ENCODE measurements around the gene ATP8B4. TPM values are rescaled to one million over a fixed set of nuclear protein-coding genes. Genes with fewer than 3 reads are reported as not detected.
A peak's percentile ranks its signal among the peaks of the same experiment; 100 is the strongest.

ATP8B4 gene
- total RNA-seq, 1 donor from 2014 or later, result 9.0 TPM

DNA sequence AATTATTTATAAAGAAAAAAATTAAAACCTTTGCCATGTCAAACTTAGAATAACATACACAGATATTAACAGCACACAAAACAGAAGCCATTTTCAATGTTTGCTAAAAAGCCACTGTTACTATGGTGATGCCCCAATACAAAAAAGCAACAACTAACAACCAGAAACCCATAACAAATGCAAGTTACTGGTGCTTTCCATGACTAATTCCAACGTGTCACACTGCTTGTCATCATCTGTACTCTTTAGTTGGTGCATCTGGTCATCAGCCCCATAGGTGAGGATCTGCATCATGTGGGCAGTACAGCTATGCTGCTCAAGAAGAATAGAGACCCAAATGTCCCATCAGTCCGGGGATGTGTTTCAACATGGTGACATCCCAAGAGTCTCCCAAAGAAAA lies 52.8 kb downstream of the ATP8B4 start:
- ATAC-seq (peak; percentile 36 to 54), DNase-seq (no peak)
- intact Hi-C loops (cut with DNase I), result no loop called here
- TF ChIP-seq, protein P1, sequence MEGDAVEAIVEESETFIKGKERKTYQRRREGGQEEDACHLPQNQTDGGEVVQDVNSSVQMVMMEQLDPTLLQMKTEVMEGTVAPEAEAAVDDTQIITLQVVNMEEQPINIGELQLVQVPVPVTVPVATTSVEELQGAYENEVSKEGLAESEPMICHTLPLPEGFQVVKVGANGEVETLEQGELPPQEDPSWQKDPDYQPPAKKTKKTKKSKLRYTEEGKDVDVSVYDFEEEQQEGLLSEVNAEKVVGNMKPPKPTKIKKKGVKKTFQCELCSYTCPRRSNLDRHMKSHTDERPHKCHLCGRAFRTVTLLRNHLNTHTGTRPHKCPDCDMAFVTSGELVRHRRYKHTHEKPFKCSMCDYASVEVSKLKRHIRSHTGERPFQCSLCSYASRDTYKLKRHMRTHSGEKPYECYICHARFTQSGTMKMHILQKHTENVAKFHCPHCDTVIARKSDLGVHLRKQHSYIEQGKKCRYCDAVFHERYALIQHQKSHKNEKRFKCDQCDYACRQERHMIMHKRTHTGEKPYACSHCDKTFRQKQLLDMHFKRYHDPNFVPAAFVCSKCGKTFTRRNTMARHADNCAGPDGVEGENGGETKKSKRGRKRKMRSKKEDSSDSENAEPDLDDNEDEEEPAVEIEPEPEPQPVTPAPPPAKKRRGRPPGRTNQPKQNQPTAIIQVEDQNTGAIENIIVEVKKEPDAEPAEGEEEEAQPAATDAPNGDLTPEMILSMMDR (IDR thresholded peaks at IDR 0.05), result no peak
- no peak overlapping the region for H3K4me3 ChIP-seq
- H3K36me3 ChIP-seq, result no peaks in the 10 kb centered on the region
- no peaks in the 10 kb centered on the region for H3K27me3 ChIP-seq (ENCODE audit: low read depth)
- H3K4me1 ChIP-seq, result no peaks in the 10 kb centered on the region
- H3K27ac ChIP-seq, result no peak overlapping the region
- no peaks in the 10 kb centered on the region for H3K9me3 ChIP-seq

DNA sequence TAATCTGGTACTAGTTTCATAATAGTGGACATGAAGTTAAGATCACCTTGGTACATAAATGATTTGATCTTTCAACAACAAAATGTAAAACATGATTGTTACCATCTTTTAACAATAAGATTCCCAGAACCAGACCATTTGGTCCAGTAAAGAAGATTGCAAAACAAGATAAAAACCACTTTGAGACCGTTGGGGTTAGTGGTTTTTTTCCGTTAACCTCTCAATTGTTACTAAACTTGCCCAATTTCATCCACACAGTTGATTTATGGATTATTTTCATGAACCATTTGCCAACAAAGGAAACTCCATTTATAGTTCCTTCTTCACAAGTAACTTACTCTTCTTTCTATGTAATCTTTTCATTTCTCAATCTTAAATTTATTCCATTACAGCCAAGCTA lies 53.8 kb downstream of the ATP8B4 start:
- Histone ChIP-seq H3K36me3 (no peaks in the 10 kb centered on the region), H3K27ac (no peak overlapping the region), H3K9me3 (no peaks in the 10 kb centered on the region), H3K4me3 (no peak overlapping the region), H3K27me3 (ENCODE audit: low read depth) (no peaks in the 10 kb centered on the region), H3K4me1 (peaks cover under 1% of the 10 kb centered on the region)
- intact Hi-C loops (cut with DNase I), result no loop called here
- TF ChIP-seq, protein P1 (IDR thresholded peaks at IDR 0.05), result no peak
- DNase-seq (no peak), ATAC-seq (no peak)

DNA sequence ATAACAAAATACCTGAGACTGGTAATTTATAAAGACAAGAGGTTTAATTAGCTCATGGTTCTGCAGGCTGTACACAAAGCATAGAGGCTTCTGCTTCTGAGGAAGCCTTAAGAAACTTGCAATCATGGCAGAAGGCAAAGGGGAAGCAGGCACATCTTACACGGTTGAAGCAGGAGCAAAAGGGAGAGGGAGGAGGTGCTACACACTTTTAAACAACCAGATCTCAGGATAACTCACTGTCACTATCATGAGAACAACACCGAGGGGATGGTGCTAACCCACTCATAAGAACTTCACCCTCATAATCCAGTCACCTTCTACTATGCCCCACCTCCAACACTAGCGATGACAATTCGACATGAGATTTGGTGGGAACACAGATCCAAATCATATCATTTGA lies 54.4 kb downstream of the ATP8B4 start:
- Histone ChIP-seq H3K9me3 (no peaks in the 10 kb centered on the region), H3K4me1 (peaks cover 5% of the 10 kb centered on the region), H3K4me3 (no peak overlapping the region), H3K27ac (no peak overlapping the region), H3K27me3 (ENCODE audit: low read depth) (no peaks in the 10 kb centered on the region), H3K36me3 (no peaks in the 10 kb centered on the region)
- intact Hi-C loops (cut with DNase I), result no loop called here
- ATAC-seq (peak in 1 of 2 donors; percentile 61), DNase-seq (no peak)
- TF ChIP-seq, protein P1 (IDR thresholded peaks at IDR 0.05), result no peak

DNA sequence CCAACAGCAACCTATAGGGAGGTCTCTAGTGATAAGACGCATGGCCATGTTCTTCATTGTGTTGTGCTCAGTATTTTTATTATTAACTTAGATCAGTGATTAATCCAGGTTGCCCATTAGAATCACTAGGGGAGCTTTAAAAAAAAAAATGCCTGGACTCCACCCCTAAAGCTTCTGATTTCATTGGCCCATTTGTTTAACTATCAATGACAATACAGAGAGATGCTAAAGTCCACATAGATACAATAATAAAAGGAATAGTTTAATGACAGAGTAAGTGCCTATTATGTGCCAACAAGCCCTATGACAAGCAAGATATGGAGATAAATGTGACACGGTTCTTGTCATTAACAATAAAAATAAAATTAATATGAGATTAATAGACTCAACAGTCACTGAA lies 55.8 kb downstream of the ATP8B4 start:
- no peak overlapping the region for H3K27ac ChIP-seq
- intact Hi-C loops (cut with DNase I), result no loop called here
- no peaks in the 10 kb centered on the region for H3K36me3 ChIP-seq
- H3K27me3 ChIP-seq (ENCODE audit: low read depth), result no peaks in the 10 kb centered on the region
- peaks cover 5% of the 10 kb centered on the region for H3K4me1 ChIP-seq
- no peak overlapping the region for H3K4me3 ChIP-seq
- ATAC-seq, result no peak
- DNase-seq, result no peak
- no peaks in the 10 kb centered on the region for H3K9me3 ChIP-seq
- TF ChIP-seq, protein P1 (IDR thresholded peaks at IDR 0.05), result no peak

DNA sequence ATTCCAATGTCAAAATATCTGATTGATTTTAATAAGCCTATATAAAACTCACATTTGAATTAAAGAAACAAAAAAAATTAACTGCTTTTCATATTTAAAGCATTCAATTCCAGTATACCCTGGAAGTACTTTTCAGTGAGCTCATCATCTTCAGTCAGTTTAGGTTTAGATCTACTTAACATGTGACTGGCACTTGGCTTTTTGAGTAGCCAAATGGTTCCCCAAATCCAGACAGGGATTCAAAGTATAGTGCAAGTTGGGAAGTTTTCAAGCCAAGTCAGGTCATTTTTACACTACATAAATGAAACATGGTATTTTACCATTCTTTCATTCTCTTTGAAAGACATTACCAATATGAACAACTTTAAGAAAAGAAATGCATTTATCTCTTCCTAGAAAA lies 57.5 kb downstream of the ATP8B4 start:
- no peak for DNase-seq

More for the DNA sequence above, 57.5 kb downstream of the ATP8B4 start:
- TF ChIP-seq, protein P1 (IDR thresholded peaks at IDR 0.05), result no peak
- Histone ChIP-seq H3K36me3 (no peaks in the 10 kb centered on the region), H3K4me3 (no peak overlapping the region), H3K9me3 (no peaks in the 10 kb centered on the region), H3K27ac (no peak overlapping the region), H3K4me1 (peaks cover 5% of the 10 kb centered on the region), H3K27me3 (ENCODE audit: low read depth) (no peaks in the 10 kb centered on the region)
- ATAC-seq, result no peak
- intact Hi-C loops (cut with DNase I), result no loop called here

Data from lower lobe of right lung (tissue), 2 donors.